Prostate gland (tissue), 2 donors: ENCODE results near the gene PLSCR3.

Source experiments
- CTCF ChIP-seq, 4 experiments: fragments of 200-600 bp in 2 of 4; fragments of 450-650 bp in 2 of 4; sonication (generic) in 2 of 4; IDR thresholded peaks; 1 replicate in 3 of 4; 2 replicates in 1 of 4; pipeline ENCODE4 v1.5.1; 2016 to 2019; ENCODE audit warnings: antibody characterized with exemption in 4 of 4, mild to moderate bottlenecking in 2 of 4, moderate library complexity in 2 of 4
- POLR2AphosphoS5 ChIP-seq: sonication (generic); formaldehyde crosslinking; IDR thresholded peaks from one replicate; pipeline ENCODE4 v1.6.1; 2017; ENCODE audit warnings: antibody characterized with exemption

DNA sequence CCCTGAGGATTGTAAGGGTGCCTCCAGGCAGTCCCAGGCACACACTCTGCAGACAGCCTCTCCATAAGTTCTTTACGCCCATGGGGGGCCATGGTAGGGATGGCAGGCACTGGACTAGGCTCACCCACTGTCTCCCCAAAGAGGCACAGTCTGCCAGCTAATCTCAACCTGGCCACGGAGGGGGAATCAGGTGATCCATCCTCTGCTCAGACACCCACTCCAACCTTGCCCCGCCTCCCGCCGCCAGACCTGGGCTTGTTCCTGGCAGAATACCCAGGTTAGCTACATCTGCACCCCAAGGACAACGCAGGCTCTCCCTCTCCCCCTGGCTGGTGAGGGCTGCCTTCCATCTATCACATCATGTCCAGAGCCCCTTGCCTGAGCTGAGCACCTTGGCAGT is 14.5 kb upstream of the PLSCR3 start:
- TF ChIP-seq CTCF (IDR thresholded peaks at IDR 0.05) (no peak), POLR2AphosphoS5 (no peak)
